ENCODE results near the gene EFCAB6.

DNA sequence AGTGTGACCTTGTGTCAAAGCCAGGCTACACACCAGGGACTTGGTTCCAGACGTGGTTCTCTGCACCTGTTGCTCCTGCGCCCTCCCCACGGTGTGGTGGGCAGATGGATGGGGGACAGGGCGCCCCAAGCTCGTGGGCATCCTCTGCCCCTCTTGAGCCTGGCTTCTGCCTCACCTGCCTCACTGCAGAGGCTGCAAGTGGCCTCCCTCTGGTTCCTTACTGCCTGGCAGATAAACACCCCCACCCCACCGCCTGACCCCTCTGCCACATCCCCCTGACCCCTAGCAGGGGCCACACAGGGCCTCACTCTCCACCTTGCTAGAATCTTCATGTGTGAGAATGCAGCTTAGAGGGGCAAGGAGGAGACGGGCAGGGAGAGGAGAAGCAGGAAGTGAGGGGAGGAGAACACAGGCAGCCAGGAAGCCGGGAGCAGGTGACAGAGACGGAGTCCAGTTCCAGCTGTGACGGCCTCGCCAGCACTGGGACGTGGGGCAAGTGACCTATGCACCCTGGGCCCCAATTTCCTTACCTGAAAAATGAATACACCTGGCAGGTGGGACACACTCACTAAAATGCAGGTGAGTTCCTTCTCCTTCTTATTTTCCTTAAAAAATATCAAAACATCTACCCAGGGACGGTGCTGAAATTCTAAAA, 178.3 kb downstream of the EFCAB6 start:
- TF ChIP-seq CTCF (IDR thresholded peaks at IDR 0.05) (no peak), EP300 (IDR thresholded peaks at IDR 0.05) (no peak)
